Smooth muscle cell (in vitro differentiated cells): ENCODE measurements around the gene ADCY10. TPM values are rescaled to one million over a fixed set of nuclear protein-coding genes. Genes with fewer than 3 reads are reported as not detected.

Source experiments
- DNase-seq: peaks from one replicate; lab custom pipeline; 2025; ENCODE audit not compliant: unreplicated experiment; lab: John Stamatoyannopoulos, UW
- H2AFZ ChIP-seq: fragments of 200-600 bp; sonication (generic); 2 replicates; pipeline ENCODE4 v1.6.0; 2016; ENCODE audit warnings: antibody characterized with exemption, low read depth, mild to moderate bottlenecking
- H3F3A ChIP-seq: fragments of 200-600 bp; sonication (generic); 2 replicates; pipeline ENCODE4 v1.6.0; 2017; ENCODE audit warnings: antibody characterized with exemption, low read depth
- H3K27ac ChIP-seq: fragments of 200-600 bp; sonication (generic); 2 replicates; pipeline ENCODE4 v1.5.1; 2016; ENCODE audit warnings: low read depth, mild to moderate bottlenecking
- H3K27me3 ChIP-seq: fragments of 200-600 bp; sonication (generic); 2 replicates; pipeline ENCODE4 v1.6.1; 2016; ENCODE audit warnings: low read depth, mild to moderate bottlenecking
- H3K36me3 ChIP-seq: fragments of 200-600 bp; sonication (generic); 2 replicates; pipeline ENCODE4 v1.5.1; 2016; ENCODE audit warnings: low read depth
- H3K4me1 ChIP-seq: fragments of 200-600 bp; sonication (generic); 2 replicates; pipeline ENCODE4 v1.5.1; 2016; ENCODE audit warnings: low read depth
- H3K4me2 ChIP-seq: fragments of 200-600 bp; sonication (generic); 2 replicates; pipeline ENCODE4 v1.6.0; 2016; ENCODE audit warnings: mild to moderate bottlenecking
- H3K4me3 ChIP-seq: fragments of 200-600 bp; sonication (generic); 2 replicates; pipeline ENCODE4 v1.5.1; 2016; ENCODE audit warnings: mild to moderate bottlenecking
- H3K79me2 ChIP-seq: fragments of 200-600 bp; sonication (generic); 2 replicates; pipeline ENCODE4 v1.6.0; 2016; ENCODE audit warnings: low read depth, mild to moderate bottlenecking
- H3K9ac ChIP-seq: fragments of 200-600 bp; sonication (generic); 2 replicates; pipeline ENCODE4 v1.6.0; 2016; ENCODE audit warnings: low read depth
- H3K9me3 ChIP-seq: fragments of 200-600 bp; sonication (generic); replicated peaks from 2 replicates; pipeline ENCODE4 v1.5.1; 2016; ENCODE audit warnings: low read depth
- H4K20me1 ChIP-seq: fragments of 200-600 bp; sonication (generic); 2 replicates; pipeline ENCODE4 v1.6.0; 2016; ENCODE audit warnings: low read depth
- WGBS: methylation state at CpG from one replicate; pipeline ENCODE4 v1.1.7; 2016; ENCODE audit warnings: low lambda C conversion rate; 5-methylcytosine and 5-hydroxymethylcytosine counted together
- polyA plus RNA-seq: library from polyadenylated mRNA; unstranded; fragments of >200 nt; fragmentation: Nextera tagmentation; extraction: Ambion mirVana; gene quantifications from 2 replicates; pipeline ENCODE4 v1.2.1, GENCODE V29; 2016
- total RNA-seq: library from RNA; depleted of rRNA; stranded (reverse); fragments of >200 nt; gene quantifications from 2 replicates; pipeline ENCODE4 v1.2.3, GENCODE V29; 2014
- TF ChIP-seq, protein P1 (sequence below): fragments of 200-600 bp; sonication (generic); IDR thresholded peaks from 2 replicates; pipeline ENCODE4 v1.5.1; 2017; ENCODE audit warnings: borderline replicate concordance, mild to moderate bottlenecking, antibody characterized with exemption; ENCODE audit not compliant: insufficient read depth, poor library complexity, severe bottlenecking

The ADCY10 gene
- total and polyA plus RNA-seq, 2 experiments from 2014 or later: not detected

- no peak for DNase-seq
- Histone ChIP-seq H3K79me2 (peaks cover 97% of the 10 kb centered on the region), H3K4me2 (no peak overlapping the region), H3K9me3 (no peaks in the 10 kb centered on the region), H2AFZ (no peak overlapping the region), H4K20me1 (peaks cover 100% of the 10 kb centered on the region), H3K9ac (no peak overlapping the region), H3F3A (no peaks in the 10 kb centered on the region), H3K27me3 (no peaks in the 10 kb centered on the region), H3K36me3 (no peaks in the 10 kb centered on the region), H3K4me1 (peaks cover 14% of the 10 kb centered on the region), H3K4me3 (no peak overlapping the region), H3K27ac (no peak overlapping the region)
- WGBS: 92% methylated on average over 6 of the region's 6 CpGs
- TF ChIP-seq, protein P1, sequence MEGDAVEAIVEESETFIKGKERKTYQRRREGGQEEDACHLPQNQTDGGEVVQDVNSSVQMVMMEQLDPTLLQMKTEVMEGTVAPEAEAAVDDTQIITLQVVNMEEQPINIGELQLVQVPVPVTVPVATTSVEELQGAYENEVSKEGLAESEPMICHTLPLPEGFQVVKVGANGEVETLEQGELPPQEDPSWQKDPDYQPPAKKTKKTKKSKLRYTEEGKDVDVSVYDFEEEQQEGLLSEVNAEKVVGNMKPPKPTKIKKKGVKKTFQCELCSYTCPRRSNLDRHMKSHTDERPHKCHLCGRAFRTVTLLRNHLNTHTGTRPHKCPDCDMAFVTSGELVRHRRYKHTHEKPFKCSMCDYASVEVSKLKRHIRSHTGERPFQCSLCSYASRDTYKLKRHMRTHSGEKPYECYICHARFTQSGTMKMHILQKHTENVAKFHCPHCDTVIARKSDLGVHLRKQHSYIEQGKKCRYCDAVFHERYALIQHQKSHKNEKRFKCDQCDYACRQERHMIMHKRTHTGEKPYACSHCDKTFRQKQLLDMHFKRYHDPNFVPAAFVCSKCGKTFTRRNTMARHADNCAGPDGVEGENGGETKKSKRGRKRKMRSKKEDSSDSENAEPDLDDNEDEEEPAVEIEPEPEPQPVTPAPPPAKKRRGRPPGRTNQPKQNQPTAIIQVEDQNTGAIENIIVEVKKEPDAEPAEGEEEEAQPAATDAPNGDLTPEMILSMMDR: no peak
These were observed 148.4 kb downstream of the ADCY10 start for GRCh38 chr1:167765496-167765895.

DNA sequence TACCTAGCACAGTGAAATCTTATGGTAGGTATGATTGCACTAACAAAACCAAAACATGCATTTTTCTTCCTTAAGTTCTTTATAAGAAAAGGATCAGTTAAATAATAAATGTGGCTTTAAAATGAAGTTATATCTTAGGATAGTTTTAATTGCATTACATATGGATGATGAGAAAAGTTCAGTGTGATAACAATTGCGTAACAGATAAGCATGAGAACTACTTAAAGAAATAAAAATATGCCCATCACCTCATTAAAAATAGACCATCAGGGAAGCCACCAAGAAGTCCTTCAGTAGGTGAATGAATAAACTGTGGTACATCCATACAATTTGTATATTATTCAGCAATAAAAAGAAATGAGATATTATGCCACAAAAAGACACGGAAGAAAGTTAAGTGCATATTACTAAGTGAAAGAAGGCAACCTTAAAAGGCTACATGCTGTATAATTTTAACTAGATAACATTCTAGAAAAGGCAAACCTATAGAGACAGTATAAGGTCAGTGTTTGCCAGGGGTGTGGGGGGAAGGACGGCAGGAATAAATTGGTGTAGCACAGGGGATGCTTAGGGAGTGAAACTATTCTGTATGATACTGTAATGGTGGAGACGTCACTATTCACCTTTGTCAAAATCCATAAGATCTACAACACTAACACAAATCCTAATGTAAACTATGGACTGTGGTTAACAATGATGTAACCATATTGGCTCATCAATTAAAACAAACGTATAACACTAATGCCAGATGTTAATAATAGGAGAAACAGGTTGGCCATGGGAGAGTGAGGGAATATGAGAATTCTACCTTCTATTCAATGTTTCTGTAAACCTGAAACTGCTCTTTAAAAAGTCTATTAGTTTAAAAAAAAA, 149.2 kb downstream of the ADCY10 start:
- WGBS: 80% methylated on average over 5 of the region's 5 CpGs

GRCh38 chr1:167763525-167764220, 150.3 kb downstream of the ADCY10 start:
- no peak overlapping the region for H3K4me3 ChIP-seq
- 74% methylated on average over 5 of the region's 5 CpGs for WGBS
- DNase-seq: no peak

More for the DNA sequence above, 149.2 kb downstream of the ADCY10 start:
- no peak for DNase-seq
- H3K36me3 ChIP-seq: no peaks in the 10 kb centered on the region
- H3K4me1 ChIP-seq: peaks cover 14% of the 10 kb centered on the region
- no peak overlapping the region for H3K9ac ChIP-seq
- H3K79me2 ChIP-seq: peaks cover 97% of the 10 kb centered on the region
- no peak overlapping the region for H3K4me3 ChIP-seq
- peaks cover 100% of the 10 kb centered on the region for H4K20me1 ChIP-seq
- H3K4me2 ChIP-seq: no peak overlapping the region
- H2AFZ ChIP-seq: no peak overlapping the region
- TF ChIP-seq, protein P1: no peak
- H3K9me3 ChIP-seq: no peaks in the 10 kb centered on the region
- H3K27ac ChIP-seq: no peak overlapping the region
- no peaks in the 10 kb centered on the region for H3K27me3 ChIP-seq
- no peaks in the 10 kb centered on the region for H3F3A ChIP-seq

More at GRCh38 chr1:167763525-167764220, 150.3 kb downstream of the ADCY10 start:
- no peaks in the 10 kb centered on the region for H3K9me3 ChIP-seq
- TF ChIP-seq, protein P1: no peak
- peaks cover 99% of the 10 kb centered on the region for H3K79me2 ChIP-seq
- H3K9ac ChIP-seq: no peak overlapping the region
- no peak overlapping the region for H2AFZ ChIP-seq
- H3F3A ChIP-seq: no peaks in the 10 kb centered on the region
- peaks cover 14% of the 10 kb centered on the region for H3K4me1 ChIP-seq
- H3K27me3 ChIP-seq: no peaks in the 10 kb centered on the region
- H3K4me2 ChIP-seq: no peak overlapping the region
- H4K20me1 ChIP-seq: peaks cover 100% of the 10 kb centered on the region
- H3K36me3 ChIP-seq: no peaks in the 10 kb centered on the region
- no peak overlapping the region for H3K27ac ChIP-seq
